SK-N-SH (cell line): Measurements from ENCODE around the gene IRF2BP2.

Source experiments
- EP300 ChIP-seq, 2 experiments: IDR thresholded peaks; 2 replicates each; pipeline versions ENCODE4 v1.4.0 to v1.6.1; 2012; ENCODE audit warnings: borderline replicate concordance in 1 of 2, low read depth in 1 of 2, low read length in 1 of 2
- EZH2phosphoT487 ChIP-seq: fragments of 200-600 bp; sonication (generic); IDR thresholded peaks from 2 replicates; pipeline ENCODE4 v1.6.1; 2017; ENCODE audit warnings: low read depth, mixed run types, mild to moderate bottlenecking, antibody characterized with exemption, moderate library complexity, borderline replicate concordance
- FOSL2 ChIP-seq: IDR thresholded peaks from 2 replicates; pipeline ENCODE4 v1.4.0; 2012; ENCODE audit warnings: low read depth, mild to moderate bottlenecking, moderate library complexity, borderline replicate concordance
- FOXM1 ChIP-seq: IDR thresholded peaks from 2 replicates; pipeline ENCODE4 v1.4.0; 2012; ENCODE audit warnings: low read depth, mild to moderate bottlenecking
- GABPA ChIP-seq: IDR thresholded peaks from 2 replicates; pipeline ENCODE4 v1.4.0; 2012; ENCODE audit warnings: low read depth, mild to moderate bottlenecking
- GATA2 ChIP-seq: sonication (generic); formaldehyde crosslinking; IDR thresholded peaks from 2 replicates; pipeline ENCODE4 v1.5.0; 2020; ENCODE audit warnings: mild to moderate bottlenecking, missing genetic modification reagents
- JUND ChIP-seq: IDR thresholded peaks from 2 replicates; pipeline ENCODE4 v1.4.0; 2012
- MAX ChIP-seq: IDR thresholded peaks from 2 replicates; pipeline ENCODE4 v1.4.0; 2012; ENCODE audit warnings: low read depth
- POLR2AphosphoS5 ChIP-seq: IDR thresholded peaks from 2 replicates; pipeline ENCODE4 v1.6.1; 2012; ENCODE audit warnings: low read depth, low read length
- REST ChIP-seq: IDR thresholded peaks from 2 replicates; pipeline ENCODE4 v1.6.1; 2012; ENCODE audit warnings: mild to moderate bottlenecking, low read depth, low read length, moderate library complexity
- RXRA ChIP-seq: IDR thresholded peaks from 2 replicates; pipeline ENCODE4 v1.4.0; 2012; ENCODE audit warnings: low read depth, mild to moderate bottlenecking, borderline replicate concordance
- SIN3A ChIP-seq: IDR thresholded peaks from 2 replicates; pipeline ENCODE4 v1.6.1; 2012; ENCODE audit warnings: low read depth, mild to moderate bottlenecking, low read length, moderate library complexity, borderline replicate concordance
- ZBTB33 ChIP-seq: IDR thresholded peaks from 2 replicates; pipeline ENCODE4 v1.4.0; 2012; ENCODE audit warnings: low read depth, borderline replicate concordance
- TF ChIP-seq, protein P1 (sequence below): fragments of 200-600 bp; sonication (generic); IDR thresholded peaks from 2 replicates; pipeline ENCODE4 v1.6.1; 2017; ENCODE audit warnings: antibody characterized with exemption, mild to moderate bottlenecking, moderate library complexity

GRCh38 chr1:234643850-234644134, 33.8 kb upstream of the IRF2BP2 start:
- TF ChIP-seq, protein P1, sequence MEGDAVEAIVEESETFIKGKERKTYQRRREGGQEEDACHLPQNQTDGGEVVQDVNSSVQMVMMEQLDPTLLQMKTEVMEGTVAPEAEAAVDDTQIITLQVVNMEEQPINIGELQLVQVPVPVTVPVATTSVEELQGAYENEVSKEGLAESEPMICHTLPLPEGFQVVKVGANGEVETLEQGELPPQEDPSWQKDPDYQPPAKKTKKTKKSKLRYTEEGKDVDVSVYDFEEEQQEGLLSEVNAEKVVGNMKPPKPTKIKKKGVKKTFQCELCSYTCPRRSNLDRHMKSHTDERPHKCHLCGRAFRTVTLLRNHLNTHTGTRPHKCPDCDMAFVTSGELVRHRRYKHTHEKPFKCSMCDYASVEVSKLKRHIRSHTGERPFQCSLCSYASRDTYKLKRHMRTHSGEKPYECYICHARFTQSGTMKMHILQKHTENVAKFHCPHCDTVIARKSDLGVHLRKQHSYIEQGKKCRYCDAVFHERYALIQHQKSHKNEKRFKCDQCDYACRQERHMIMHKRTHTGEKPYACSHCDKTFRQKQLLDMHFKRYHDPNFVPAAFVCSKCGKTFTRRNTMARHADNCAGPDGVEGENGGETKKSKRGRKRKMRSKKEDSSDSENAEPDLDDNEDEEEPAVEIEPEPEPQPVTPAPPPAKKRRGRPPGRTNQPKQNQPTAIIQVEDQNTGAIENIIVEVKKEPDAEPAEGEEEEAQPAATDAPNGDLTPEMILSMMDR = no peak
- TF ChIP-seq EZH2phosphoT487 (no peak), REST (no peak), RXRA (no peak), FOXM1 (no peak), ZBTB33 (no peak), MAX (no peak), POLR2AphosphoS5 (no peak), FOSL2 (no peak), EP300 (IDR thresholded peaks at IDR 0.05; ENCODE audit: borderline replicate concordance in 1 of 2, low read depth in 1 of 2, low read length in 1 of 2) (no peak), GATA2 (CRISPR knock-in tag) (no peak), GABPA (no peak), SIN3A (no peak), JUND (no peak)
